ENCODE results near the gene BACE1-AS.

DNA sequence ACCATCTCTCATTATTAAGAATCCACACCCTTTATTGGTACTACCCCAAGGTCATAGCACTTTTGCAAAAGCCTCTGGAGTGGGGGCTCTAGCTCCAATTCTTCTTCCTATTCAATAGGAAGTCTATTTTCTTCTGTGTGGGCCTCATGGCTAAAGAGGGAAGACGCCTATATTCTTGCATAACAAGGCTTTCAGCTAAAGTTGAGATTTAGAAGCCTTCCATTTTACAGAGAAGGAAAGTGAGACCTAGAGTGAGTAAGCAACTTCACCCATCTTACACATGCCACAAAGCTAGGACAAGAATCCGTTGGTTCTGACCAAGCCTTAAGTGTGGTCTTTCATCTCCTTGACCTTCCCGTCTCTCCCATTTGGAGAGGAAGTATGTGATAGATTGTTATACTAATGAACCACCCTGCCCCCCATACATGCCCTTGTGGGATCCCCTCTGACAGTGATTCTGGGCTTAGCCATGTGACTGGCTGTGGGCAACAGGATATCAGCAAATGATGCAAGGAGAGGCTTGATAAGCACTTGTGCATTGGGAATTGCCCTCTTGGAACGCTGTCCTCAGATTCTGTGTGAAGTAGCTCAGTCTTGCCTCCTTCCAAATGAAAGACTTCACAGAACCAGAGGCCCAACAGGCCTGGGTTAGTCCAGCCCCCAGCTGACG lies 12.6 kb downstream of the BACE1-AS start:
- TF ChIP-seq CTCF (IDR thresholded peaks at IDR 0.05) (no peak), POLR2AphosphoS5 (IDR thresholded peaks at IDR 0.05; ENCODE audit: low read depth, low read length) (no peak), TCF7L2 (IDR thresholded peaks at IDR 0.05; ENCODE audit: low read depth, low read length) (no peak)
